PFSK-1 (cell line): ENCODE results near the gene CUX1.

ENCODE experiments used
- POLR2AphosphoS5 ChIP-seq: IDR thresholded peaks from 2 replicates; pipeline ENCODE4 v1.6.1; 2012; ENCODE audit warnings: low read depth, mild to moderate bottlenecking, control low read depth, low read length, moderate library complexity
- REST ChIP-seq, 2 experiments: IDR thresholded peaks; 2 replicates each; pipeline versions ENCODE4 v1.6.1 to v1.8.0; 2011 to 2012; ENCODE audit warnings: low read depth in 2 of 2, low read length in 2 of 2, control low read depth in 1 of 2, inconsistent platforms in 1 of 2, mild to moderate bottlenecking in 1 of 2, moderate library complexity in 1 of 2; ENCODE audit not compliant: insufficient read depth in 1 of 2
- TAF1 ChIP-seq: IDR thresholded peaks from 2 replicates; pipeline ENCODE4 v1.6.1; 2012; ENCODE audit warnings: low read length, control low read depth, borderline replicate concordance; ENCODE audit not compliant: insufficient read depth

- TF ChIP-seq TAF1 (no peak), REST (IDR thresholded peaks at IDR 0.05; ENCODE audit: insufficient read depth in 1 of 2, low read depth in 2 of 2, low read length in 2 of 2) (no peak), POLR2AphosphoS5 (no peak)
Measured at GRCh38 chr7:101934618-101935017, 117.2 kb downstream of the CUX1 start.
